SK-N-DZ (cell line): ENCODE measurements around the gene CTDP1.
"Not testable (repeated sequence)": the region's sequence is repeated elsewhere in the genome, so short reads cannot be mapped to it uniquely, and the experiment has no call there.

ENCODE experiments used
- DNase-seq: peaks from one replicate; pipeline ENCODE4 v3.0.0-alpha.2; 2015; ENCODE audit warnings: low spot score

Gene CTDP1

DNA sequence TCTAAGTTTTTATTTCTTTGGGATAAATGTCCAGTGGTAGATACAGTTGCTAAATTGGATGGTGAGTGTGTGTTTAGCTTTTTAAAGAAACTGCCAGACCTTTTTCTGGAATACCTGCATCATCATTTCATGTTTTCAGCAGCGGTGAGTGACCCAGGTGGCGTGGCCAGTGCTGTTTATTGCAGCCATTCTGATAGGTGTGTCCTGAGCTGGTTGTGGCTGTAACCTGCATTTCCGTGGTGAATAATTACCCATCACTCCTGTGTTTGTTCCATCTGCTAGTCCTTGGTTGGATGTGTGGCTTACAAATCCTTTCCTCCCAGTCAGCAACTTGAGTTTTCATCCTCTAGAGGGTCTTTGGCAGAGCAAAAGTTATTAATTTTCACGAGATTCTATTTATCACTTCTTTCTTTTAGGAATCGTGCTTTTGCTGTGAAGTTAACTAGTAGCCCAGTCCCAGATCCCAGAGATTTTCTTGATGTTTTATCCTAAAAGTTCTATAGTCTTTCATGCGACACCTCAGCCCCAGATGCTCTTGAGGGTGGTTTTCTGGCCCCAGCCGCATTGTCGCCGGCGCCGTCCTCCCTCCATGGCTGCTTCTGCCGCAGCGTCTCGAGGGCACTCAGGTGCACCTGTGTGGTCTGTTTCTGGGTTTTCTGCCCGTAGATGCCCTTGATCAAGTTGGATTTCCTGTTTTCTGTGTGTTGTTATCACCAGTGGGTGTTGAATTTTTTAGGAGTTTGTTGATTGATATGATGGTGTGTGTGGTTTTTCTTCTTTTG, 44.9 kb downstream of the CTDP1 start:
- DNase-seq: no peak

DNA sequence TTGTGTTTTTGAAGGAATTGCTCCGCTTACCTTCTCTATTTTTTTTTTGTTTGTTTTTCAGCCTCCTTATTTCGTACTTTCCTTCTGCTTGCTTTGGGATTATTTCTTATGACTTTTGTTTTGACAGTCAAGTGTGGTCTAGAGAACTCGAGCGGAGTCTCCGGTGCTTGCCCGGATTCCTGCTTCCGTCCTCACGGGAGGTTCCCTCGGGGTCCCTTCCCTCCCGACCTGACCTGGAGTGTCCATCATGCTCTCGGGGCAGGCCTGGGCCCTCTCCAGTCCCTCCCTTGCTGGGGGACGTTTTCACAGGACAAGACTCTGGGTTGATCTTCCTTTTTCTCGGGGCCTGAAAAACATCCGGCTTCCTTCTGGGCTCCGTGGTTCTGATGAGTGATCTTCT, 45.9 kb downstream of the CTDP1 start:
- no peak for DNase-seq

- DNase-seq: no peak
These were observed 47.1 kb downstream of the CTDP1 start for GRCh38 chr18:79726721-79727120.

DNA sequence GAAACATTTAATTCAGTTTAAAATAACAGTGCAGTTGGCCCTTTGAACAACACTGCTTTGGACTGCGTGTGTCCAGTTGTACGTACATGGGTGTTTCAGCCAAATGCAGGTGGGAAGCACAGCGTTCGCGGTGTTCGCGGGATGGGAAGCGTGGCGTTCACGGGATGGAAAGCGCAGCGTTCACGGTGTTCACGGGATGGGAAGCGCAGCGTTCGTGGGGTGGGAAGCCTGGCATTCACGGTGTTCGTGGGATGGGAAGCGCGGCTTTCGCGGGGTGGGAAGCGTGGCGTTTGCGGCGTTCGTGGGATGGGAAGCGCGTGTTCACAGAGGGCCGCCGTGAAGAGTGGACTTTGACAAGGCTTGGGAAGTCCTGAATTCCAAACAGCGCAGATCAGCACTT, 47.6 kb downstream of the CTDP1 start:
- DNase-seq: no peak

DNA sequence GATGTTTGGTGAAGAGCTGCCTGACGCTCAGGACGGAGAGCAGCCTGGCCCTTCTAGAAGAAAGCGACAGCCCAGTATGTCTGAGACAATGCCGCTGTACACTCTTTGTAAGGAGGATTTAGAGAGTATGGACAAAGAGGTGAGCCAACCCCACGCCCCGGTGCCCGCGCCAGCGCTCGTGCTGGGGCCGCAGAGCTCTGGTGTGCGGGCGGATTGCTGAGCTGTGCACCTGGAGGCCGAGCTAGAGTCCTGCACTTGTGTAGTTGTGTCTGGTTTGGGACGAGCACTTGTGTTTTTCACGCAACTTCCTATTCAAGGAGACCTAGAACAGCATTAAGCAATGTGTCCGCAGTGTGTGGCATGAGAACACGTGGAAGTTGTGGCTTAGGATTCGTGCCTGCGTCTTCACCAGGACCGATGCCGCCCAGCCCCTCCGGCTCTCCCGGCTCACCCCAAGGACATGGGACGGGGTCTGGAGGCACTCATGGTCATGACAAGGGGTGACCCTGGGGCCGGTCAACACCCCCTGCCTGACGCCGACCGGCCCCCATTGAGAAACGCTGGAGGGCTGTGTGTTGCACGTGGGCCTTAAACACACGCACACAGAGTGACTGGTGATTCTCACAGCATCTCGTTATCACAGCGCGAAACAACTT, 49.5 kb downstream of the CTDP1 start:
- DNase-seq: no peak

DNA sequence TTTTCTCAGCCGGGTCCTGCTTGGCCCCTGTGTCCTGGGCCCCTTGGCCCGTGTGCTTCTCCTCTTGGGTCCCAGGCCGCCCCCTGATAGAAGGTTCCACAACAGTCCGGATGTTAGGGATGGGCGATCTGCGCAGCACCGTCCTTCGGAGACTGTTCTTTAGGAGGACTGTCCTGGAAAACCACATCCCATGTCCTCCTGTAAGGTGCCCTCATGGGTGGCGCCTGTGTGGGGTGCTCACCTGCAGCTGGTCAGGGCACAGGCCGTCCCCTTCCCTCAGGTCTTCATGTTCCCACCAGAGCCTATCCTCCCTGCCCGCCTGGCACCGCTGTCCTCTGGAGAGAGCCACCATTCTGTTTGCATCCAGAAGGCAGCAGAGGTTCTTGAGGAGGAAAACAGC, 50.0 kb downstream of the CTDP1 start:
- no peak for DNase-seq

GRCh38 chr18:79730804-79731203, 51.2 kb downstream of the CTDP1 start:
- DNase-seq: no peak

- DNase-seq: not testable (repeated sequence)
These were observed 52.5 kb downstream of the CTDP1 start for GRCh38 chr18:79731881-79732720.

DNA sequence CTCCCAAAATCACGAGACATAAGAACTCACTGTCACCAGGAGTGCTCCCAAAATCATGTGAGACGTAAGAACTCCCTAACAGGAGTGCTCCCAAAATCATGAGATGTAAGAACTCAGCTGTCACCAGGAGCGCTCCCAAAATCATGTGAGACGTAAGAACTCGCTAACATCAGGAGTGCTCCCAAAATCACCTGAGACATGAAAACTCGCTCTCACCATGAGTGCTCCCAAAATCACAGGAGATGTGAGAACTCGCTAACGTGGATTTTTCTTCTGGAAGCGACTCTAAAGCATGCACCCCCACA, 53.1 kb downstream of the CTDP1 start:
- no peak for DNase-seq

GRCh38 chr18:79733135-79733701, 53.6 kb downstream of the CTDP1 start:
- no peak for DNase-seq

DNA sequence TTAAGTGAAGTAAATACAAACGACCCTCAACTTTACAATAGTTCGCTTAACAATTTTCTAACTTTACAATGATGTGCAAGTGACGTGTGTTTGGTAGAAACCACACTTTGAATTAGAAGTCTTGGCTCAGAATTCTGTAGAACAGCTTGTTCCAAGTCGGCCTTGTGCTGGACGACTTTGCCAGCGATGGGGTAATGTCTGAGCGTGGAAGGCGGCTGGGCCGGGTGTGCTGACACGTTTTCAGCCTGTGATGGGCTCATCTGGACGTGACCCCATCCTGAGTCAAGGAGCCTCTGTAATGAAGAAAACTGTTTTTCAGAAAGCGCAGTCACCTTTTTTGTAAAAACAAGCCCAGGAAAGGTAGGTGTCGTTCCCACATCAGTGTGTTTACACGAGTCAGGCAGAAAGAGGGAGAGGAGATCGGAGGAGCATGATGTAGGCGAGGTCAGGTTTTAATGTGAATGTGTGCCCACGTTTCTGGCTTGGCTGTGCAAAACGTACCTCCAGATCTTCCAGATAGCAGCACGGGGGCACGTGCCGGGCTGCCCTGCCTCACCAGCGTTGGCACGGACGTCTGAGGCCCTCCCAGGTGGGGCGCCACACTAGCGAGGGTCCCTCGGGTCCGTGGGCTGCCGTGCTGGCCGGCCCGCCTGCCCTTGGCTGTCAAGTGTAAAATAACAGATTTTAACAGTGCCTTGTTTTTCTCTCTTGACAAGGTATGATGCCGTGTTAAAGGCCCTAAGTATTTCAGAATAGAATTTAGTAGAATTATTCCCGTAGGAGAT, 54.6 kb downstream of the CTDP1 start:
- no peak for DNase-seq

- DNase-seq: no peak
These were observed 55.7 kb downstream of the CTDP1 start for GRCh38 chr18:79735071-79735980.

GRCh38 chr18:79736230-79736629, 56.6 kb downstream of the CTDP1 start:
- no peak for DNase-seq

GRCh38 chr18:79736846-79737245, 57.2 kb downstream of the CTDP1 start:
- no peak for DNase-seq

DNA sequence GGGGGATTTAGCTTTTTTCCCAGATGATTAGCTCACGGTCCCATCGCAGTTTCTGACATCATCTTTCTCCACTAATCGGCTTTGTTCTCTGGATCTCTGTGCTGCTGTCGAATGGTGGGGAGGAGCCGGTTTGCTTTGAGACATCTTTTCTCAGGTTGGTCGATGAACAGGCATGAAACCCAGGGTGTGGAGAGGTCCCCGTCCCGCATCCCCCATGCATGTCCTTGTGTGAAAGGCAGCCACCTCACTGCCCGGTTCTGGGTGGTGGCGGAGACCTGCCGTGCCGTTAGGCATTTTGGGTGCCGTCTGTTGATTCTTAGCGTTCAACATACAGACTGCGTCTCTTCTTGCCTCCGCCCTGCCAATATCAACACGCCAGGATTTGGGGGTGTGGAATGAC, 57.8 kb downstream of the CTDP1 start:
- no peak for DNase-seq

DNA sequence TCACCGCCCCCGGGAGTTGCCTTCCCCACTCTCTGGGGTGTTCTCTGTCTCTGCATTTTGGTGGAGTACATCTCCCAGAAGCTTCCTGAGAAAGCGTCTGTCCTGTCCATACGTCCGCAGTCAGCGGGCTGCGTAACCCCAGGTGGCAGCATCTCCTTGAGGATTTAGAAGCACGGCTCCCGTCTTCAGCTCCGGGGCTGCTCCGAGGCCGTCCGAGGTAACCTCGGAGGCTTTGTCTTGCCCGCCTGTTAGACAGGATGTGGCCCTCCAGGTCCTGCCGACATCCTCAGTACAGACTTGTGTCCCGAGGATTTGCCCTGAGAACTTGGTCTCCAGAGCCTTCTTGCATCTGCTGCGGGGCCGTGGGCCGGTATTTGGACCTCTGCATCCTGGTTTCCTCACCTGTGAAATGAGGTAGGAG, 58.4 kb downstream of the CTDP1 start:
- DNase-seq: no peak

DNA sequence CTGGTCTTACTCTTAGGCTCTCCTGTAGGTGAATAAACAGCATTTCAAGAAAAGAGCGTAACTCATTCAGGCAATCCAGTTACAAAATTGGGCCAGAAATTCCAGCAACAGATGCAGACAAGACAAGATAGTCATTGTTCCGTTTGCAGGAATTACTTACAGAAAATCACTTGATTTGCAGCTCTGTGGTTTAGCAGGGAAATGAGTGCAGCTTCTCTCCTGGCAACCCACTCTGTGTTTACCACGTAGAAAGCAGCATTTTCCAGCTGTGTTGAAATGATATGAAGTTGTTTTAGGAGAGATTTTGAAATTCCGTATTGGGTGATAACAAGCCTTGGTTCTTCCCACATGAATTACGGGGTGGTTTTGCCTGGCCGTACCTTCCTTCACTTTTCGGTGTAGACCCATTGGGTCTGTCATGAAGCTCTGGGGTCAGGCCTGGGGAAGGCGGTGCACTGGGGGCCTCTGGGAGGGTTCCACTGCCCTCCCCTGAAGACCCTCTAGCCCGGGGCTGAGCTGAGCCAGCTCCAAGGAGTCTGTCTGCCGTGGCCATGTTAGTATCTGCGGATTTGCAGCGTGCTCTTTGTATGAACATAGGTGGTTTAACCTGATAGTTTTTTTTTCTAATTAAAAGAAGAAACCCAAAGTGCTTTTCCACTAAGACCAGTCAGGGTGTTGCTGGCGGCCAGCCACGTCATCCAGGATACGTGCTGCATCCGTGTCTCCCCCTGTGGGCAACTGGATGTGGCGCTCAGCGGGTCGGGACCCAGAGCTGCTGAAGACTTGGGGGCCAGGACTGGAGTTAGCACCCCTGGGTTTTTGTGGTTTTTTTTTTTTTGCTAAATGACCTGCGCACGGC, 59.2 kb downstream of the CTDP1 start:
- no peak for DNase-seq

DNA sequence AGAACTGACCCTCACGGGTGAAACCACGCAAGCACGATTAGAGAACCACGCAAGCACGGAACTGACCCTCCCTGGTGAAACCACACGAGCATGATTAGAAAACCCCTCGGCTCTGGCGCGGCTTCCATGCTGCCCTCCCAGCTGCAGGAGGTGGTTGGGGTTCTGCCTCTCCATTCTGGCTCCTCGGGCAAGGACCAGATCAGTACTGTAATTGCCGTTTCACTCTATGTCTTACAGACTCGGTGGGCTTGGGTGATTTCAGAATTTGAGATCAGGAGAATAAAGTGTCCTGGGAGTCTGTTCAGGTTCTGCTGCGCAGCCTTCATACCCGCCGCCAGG, 59.8 kb downstream of the CTDP1 start:
- DNase-seq: no peak

GRCh38 chr18:79740047-79740446, 60.4 kb downstream of the CTDP1 start:
- DNase-seq: not testable (repeated sequence)
